HG03196 (cell line): Measurements from ENCODE around the gene MBOAT1.
"Not testable (repeated sequence)": the region's sequence is repeated elsewhere in the genome, so short reads cannot be mapped to it uniquely, and the experiment has no call there.

Experiments used
- ATAC-seq: cut with Tn5 transposase; IDR thresholded peaks from one replicate; pipeline ENCODE4 v1.9.1; 2021; ENCODE audit not compliant: unreplicated experiment

The MBOAT1 gene

GRCh38 chr6:20203561-20204511 is 8.4 kb downstream of the MBOAT1 start:
- ATAC-seq = no peak

GRCh38 chr6:20202699-20203302 is 9.5 kb downstream of the MBOAT1 start:
- ATAC-seq = no peak

- peak; percentile 27 for ATAC-seq
These were observed 10.0 kb downstream of the MBOAT1 start for GRCh38 chr6:20202324-20202658.

DNA sequence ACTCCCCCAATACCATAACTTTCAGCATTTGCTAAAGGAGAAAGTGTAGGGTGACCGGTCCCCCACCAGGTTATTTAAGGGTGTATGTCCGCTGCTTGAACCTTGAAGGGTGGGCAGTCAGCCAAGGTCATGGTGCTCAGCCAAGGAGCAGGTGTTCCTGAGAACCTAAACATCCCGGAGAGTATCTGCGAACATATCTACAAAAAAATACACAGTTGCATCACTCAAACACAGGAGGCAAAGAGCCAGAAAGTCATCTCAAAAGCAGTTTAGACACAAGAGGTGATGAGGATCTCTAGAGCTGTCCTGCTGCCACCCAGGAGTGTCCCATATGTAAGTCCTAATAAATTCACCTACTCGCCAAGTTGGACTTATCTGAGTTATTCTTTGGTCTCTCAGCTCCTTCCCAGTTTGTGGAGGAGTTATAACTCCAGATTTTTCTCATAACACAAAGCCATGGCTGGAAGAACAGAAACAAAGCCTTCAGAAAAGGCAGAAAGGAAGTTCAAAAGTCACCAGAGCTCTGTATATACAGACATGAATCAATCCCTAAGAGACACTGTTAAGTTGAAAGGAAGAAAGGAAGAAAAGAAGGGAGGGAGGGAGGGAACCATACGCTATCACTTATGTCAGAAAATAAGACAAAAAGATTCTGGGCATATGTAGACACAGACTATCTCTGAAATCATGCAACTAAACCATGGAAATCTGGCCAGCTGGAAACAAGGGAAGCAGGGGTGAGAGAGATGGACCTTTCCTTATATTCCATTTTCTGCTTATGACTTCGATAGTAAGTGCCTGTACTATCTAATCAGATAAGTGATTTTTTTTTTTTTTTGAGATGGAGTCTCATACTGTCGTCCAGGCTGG is 11.3 kb downstream of the MBOAT1 start:
- ATAC-seq = no peak

GRCh38 chr6:20198775-20199174 is 13.5 kb downstream of the MBOAT1 start:
- no peak for ATAC-seq

DNA sequence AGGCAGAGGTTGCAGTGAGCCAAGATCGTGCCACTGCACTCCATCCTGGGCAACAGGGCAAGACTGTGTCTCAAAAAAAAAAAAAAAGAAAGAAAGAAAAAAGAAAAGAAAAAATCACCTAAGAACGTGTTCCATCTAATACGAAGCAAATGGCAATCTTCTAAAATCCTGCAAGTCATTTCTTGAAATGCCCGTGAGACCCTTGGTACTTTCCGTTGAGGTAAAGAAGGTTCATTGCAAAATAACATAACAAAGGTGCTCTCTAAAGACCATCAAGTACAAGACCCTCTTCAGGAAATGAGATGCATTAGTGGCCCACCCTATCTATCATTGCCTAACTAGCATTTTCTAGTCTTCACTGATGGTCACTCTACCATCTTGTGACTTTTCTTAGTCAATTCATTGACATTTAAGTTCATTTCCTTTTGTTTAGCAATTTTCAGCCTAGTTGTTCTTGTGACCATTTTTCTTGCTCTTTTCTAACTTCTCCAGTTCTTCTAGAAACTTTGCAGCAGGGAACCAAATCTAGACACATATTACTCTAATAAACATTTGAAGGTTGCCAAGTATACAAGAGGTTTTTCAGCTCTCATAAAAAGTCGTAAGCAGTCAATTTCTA is 14.0 kb downstream of the MBOAT1 start:
- ATAC-seq = no peak

DNA sequence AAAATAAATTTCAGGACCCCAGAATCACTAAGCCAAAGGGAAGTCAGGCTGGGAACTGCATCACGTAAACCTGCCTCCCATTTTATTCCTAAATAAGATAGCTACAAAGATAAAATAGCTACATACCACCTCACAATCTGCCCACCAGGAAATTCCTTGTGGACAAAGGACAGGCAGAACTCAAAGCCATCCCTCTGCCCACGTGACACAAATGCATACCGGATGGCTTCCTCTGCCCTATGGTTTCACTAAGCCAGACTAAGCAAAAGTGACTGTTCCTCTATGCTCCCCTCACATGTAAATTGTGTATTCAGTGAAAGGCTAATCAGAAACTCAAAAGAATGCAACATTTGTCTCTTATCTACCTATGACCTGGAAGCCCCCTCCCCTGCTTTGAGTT is 15.0 kb downstream of the MBOAT1 start:
- no peak for ATAC-seq

- no peak for ATAC-seq
These were observed 19.6 kb downstream of the MBOAT1 start for GRCh38 chr6:20192625-20193024.

DNA sequence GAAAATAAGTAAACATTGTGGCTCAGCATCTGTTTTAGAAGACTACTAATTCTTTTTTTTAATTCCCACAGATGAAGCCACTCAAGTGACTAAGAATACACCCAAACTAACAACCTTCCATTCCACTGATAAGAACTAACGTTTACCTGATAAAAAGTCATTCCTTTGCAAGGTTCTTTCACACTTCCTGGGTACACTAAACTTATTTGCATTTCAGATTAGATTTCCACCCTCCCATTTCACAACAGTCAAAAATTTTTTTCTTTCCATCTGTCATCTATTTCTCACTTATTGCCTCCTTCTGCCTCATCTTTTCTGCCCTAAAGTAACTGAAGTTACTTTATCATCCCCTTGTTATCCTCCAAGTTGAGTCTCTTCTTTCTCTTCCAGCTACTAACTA is 20.3 kb downstream of the MBOAT1 start:
- no peak for ATAC-seq

- ATAC-seq = no peak
These were observed 23.6 kb downstream of the MBOAT1 start for GRCh38 chr6:20188630-20189075.

DNA sequence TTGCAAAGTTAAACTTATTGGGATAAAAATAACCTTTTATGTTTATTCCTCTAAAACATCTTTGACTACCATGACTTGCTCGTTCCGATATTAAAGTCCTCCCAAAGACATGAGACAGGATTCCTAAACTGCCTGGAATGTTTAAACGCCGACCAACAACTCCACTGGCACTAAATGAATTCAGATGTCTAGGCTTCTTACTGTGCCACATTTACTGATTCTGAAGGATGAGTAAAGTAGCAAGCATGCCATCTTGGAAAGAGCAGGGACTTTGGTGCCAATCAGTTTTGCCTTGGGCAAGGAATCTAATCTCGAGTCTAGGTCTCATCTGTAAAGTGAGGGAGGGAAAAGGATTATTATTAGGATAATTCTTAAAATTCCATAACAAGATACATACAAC is 25.3 kb downstream of the MBOAT1 start:
- ATAC-seq = no peak

GRCh38 chr6:20183706-20184105 is 28.6 kb downstream of the MBOAT1 start:
- no peak for ATAC-seq

- no peak for ATAC-seq
These were observed 29.2 kb downstream of the MBOAT1 start for GRCh38 chr6:20182926-20183521.

DNA sequence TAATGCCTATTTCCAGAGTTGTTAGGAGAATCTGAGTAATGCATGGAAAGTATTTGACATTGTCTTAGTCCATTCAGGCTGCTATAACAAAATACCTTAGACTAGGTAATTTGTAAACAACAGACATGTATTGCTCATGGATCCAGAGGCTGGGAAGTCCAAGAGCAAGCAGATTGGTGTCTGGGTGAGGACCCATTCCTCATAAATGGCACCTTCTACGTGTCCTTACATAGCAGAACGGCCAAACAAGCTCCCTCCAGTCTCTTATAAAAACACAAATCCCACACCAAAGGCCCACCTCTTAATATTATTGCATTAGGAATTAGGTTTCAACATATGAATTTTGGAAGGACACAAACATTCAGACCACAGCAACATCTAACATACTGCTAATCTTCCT is 30.2 kb downstream of the MBOAT1 start:
- no peak for ATAC-seq

DNA sequence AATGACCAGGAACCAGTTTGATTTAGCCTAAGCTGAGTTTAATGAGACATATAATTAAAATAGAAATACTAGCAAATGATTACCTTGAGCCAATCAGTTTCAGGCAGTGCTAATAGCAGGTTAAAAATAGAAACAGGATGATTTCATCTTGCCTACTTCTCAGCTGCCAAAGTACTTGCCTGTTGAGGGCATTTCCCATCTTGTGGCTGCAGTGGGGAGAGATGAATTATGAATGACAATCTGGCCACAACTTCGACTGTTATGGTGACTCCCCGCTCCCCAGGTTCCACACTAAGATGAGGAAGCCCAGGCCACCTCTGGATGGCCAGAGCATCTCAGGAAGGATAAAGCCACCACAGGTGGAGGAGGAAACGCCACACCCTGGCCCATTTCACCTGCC is 31.3 kb downstream of the MBOAT1 start:
- ATAC-seq = peak; percentile 80

GRCh38 chr6:20179287-20180045 is 32.8 kb downstream of the MBOAT1 start:
- not testable (repeated sequence) for ATAC-seq

GRCh38 chr6:20178327-20178726 is 33.9 kb downstream of the MBOAT1 start:
- no peak for ATAC-seq

DNA sequence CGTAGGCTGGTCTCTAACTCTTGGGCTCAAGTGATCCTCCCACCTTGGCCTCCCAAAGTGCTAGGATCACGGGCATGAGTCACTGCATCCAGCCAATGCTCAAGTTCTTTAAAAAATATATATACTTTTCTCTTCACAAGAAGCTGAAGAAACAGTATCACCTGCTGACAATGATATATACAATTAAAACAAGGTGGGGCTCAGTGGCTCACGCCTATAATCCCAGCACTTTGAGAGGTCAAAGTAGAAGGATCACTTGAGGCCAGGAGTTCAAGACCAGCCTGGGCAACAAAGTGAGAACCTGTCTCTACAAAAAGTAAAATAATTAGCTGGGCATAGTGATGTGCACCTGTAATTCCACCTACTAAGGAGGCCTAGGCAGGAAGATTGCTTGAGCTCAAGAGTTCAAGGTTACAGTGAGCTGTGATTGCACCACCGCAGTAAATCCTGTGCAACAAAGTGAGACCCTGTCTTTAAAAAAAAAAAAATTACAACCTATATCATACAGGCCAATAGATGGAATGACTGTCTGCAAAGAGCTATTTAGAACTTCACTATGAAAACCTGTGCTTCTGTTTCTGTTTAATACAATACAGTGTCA is 36.4 kb downstream of the MBOAT1 start:
- no peak for ATAC-seq
